Measurements from ENCODE around the gene ADAMTS15. TPM values are rescaled to one million over a fixed set of nuclear protein-coding genes. Genes with fewer than 3 reads are reported as not detected.
A peak's percentile ranks its signal among the peaks of the same experiment; 100 is the strongest.

ADAMTS15 gene
- total and polyA plus RNA-seq, 2 of the 4 experiments (the other 2 are of a cell fraction): 3.0 to 5.0 TPM

GRCh38 chr11:130416530-130416882 lies 31.9 kb upstream of the ADAMTS15 start:
- POLR2A ChIA-PET (ENCODE audit: unreplicated experiment): no interaction called here

More at GRCh38 chr11:130416530-130416882, 31.9 kb upstream of the ADAMTS15 start:
- no peak overlapping the region for H2AFZ ChIP-seq (replicated peaks; ENCODE audit: low read length, poor library complexity)
- H3K4me3 ChIP-seq (ENCODE audit: insufficient read depth, low read depth, low read length): no peak overlapping the region
- H3K4me1 ChIP-seq (ENCODE audit: control insufficient read depth, insufficient read depth, low read length): peaks cover 39% of the 10 kb centered on the region
- in situ Hi-C loops (cut with MboI; ENCODE audit: low sequenced_read_pairs) (loop anchor here (25.0 kb wide), 2 partner anchors 1471 to 1646 kb away; no protein-coding TSS in a partner anchor), dilution Hi-C loops (cut with HindIII; ENCODE audit: low sequenced_read_pairs, unreplicated experiment) (no loop called here), intact Hi-C loops (cut with micrococcal nuclease) (no loop called here)
- H3K4me2 ChIP-seq (ENCODE audit: low read depth, low read length): no peak overlapping the region
- no TSS peak for BruUV-seq (replicated peaks)
- CTCF ChIA-PET: interaction anchor here (0.6 to 0.8 kb wide), 3 partner anchors 22 to 29 kb away, joined by 3 to 5 read pairs (median 3); no protein-coding TSS in a partner anchor
- no peaks in the 10 kb centered on the region for H3K27me3 ChIP-seq (ENCODE audit: control insufficient read depth, insufficient read depth, low read length)
- peak overlapping the region; percentile 14; the same call in 1 of the 2 replicates for H4K5ac ChIP-seq (ENCODE audit: low read depth, low read length)
- H3K23ac ChIP-seq (ENCODE audit: low read depth, low read length): no peak overlapping the region
- peak overlapping the region; percentile 13; the same call in 1 of the 2 replicates for H3K18ac ChIP-seq (ENCODE audit: low read depth, low read length)
- DNase-seq (no peak), ATAC-seq (ENCODE audit: low read depth) (no peak)
- H2AK9ac ChIP-seq (replicated peaks; ENCODE audit: low read depth, low read length, poor library complexity): no peak overlapping the region
- no peak overlapping the region for H4K8ac ChIP-seq (ENCODE audit: low read depth in 2 of 2, low read length in 2 of 2)
- H2BK15ac ChIP-seq (ENCODE audit: low read depth, low read length): 0 out of 3 replicates have a peak overlapping the region, but pooled peaks have one; percentile 24
- peak overlapping the region; percentile 60; the same call in 1 of the 2 replicates for H2BK20ac ChIP-seq (ENCODE audit: low read depth, low read length)
- no peak overlapping the region for H3K14ac ChIP-seq (replicated peaks; ENCODE audit: low read depth, low read length)
- H3K79me1 ChIP-seq (ENCODE audit: low read depth in 1 of 2, low read length in 2 of 2): no peaks in the 10 kb centered on the region
- no peak overlapping the region for H3K9ac ChIP-seq (ENCODE audit: low read depth, low read length)
- H2AK5ac ChIP-seq (ENCODE audit: low read depth, low read length): peak overlapping the region; percentile 56; the same call in 1 of the 2 replicates
- no peak overlapping the region for H3K27ac ChIP-seq (ENCODE audit: insufficient read depth, low read length)
- 73% methylated on average over 9 of the region's 12 CpGs; no CpG with 5 or more reads in 1 of the 2 experiments for WGBS, 2 experiments (ENCODE audit: extremely low coverage in 2 of 2, insufficient read length in 1 of 2)
- no peaks in the 10 kb centered on the region for H3K9me3 ChIP-seq (ENCODE audit: control insufficient read depth, insufficient read depth, low read length)
- peak overlapping the region; percentile 42; the same call in 1 of the 2 replicates for H4K91ac ChIP-seq (ENCODE audit: insufficient read depth, low read depth, low read length)
- H4K20me1 ChIP-seq (ENCODE audit: insufficient read depth, low read length): peaks cover 6% of the 10 kb centered on the region; the same call in 1 of the 2 replicates
- peak overlapping the region; percentile 35; the same call in 1 of the 2 replicates for H2BK120ac ChIP-seq (ENCODE audit: low read depth, low read length)
- H3K4ac ChIP-seq (ENCODE audit: low read depth, low read length): no peak overlapping the region; the same call in 1 of the 2 replicates
- no peak overlapping the region for H3K56ac ChIP-seq (ENCODE audit: extremely low read depth, insufficient read depth, low read length)
- TF ChIP-seq RFX5 (IDR thresholded peaks at IDR 0.05; ENCODE audit: low read depth, low read length): no peak
- no peak for TF ChIP-seq FOS (IDR thresholded peaks at IDR 0.05; ENCODE audit: low read depth, low read length)
- no peak for TF ChIP-seq POLR2A (IDR thresholded peaks at IDR 0.05; ENCODE audit: low read depth, low read length)
- no peak for TF ChIP-seq RCOR1 (IDR thresholded peaks at IDR 0.05; ENCODE audit: insufficient replicate concordance, low read length)
- no peak for TF ChIP-seq MAZ (IDR thresholded peaks at IDR 0.05; ENCODE audit: borderline replicate concordance, low read depth, low read length)
- TF ChIP-seq MXI1 (IDR thresholded peaks at IDR 0.05; ENCODE audit: borderline replicate concordance, low read depth, low read length): no peak
- H3K36me3 ChIP-seq (ENCODE audit: control insufficient read depth, insufficient read depth, low read length): peaks cover 5% of the 10 kb centered on the region; the same call in 1 of the 2 replicates
- peaks cover 27% of the 10 kb centered on the region for H3K9me1 ChIP-seq (ENCODE audit: insufficient read depth, low read length)
- H2BK5ac ChIP-seq (ENCODE audit: low read depth, low read length, poor library complexity, severe bottlenecking): no peak overlapping the region

Data from IMR-90 (cell line).